H1 (cell line): ENCODE measurements around the gene SEMA6D. TPM values are rescaled to one million over a fixed set of nuclear protein-coding genes. Genes with fewer than 3 reads are reported as not detected.

Experiments used
- CTCF ChIA-PET: fragments of 300-600 bp; sonication (Branson Sonifier 250); formaldehyde crosslinking; loops from one replicate; lab custom pipeline; 2021; ENCODE audit not compliant: partially characterized antibody; lab: Charles Lee
- POLR2A ChIA-PET: fragments of 300-600 bp; sonication (Branson Sonifier 250); formaldehyde crosslinking; loops from one replicate; lab custom pipeline; 2021; ENCODE audit warnings: inconsistent platforms; ENCODE audit not compliant: partially characterized antibody; lab: Charles Lee
- DNase-seq, 2 experiments: peaks; one replicate each; pipeline versions ENCODE4 v3.0.0 to v3.0.0-alpha.2; 2010 to 2022; ENCODE audit warnings: low spot score in 2 of 2, low read depth in 1 of 2, mixed read lengths in 1 of 2
- FAIRE-seq: peaks from 2 replicates; lab custom pipeline; 2011; peaks lifted over from hg19 to GRCh38; lab: Jason Lieb, UNC
- H2AFZ ChIP-seq: 2 replicates; pipeline ENCODE4 v1.8.1; 2012; ENCODE audit warnings: low read length, inconsistent platforms
- H2AK5ac ChIP-seq: 2 replicates; pipeline ENCODE4 v1.6.1; 2013; ENCODE audit warnings: low read depth, low read length
- H2BK120ac ChIP-seq: replicated peaks from 2 replicates; pipeline ENCODE3; 2013; ENCODE audit warnings: low read depth, low read length, inconsistent platforms
- H2BK12ac ChIP-seq: 2 replicates; pipeline ENCODE4 v1.6.1; 2013; ENCODE audit warnings: low read depth, low read length
- H2BK15ac ChIP-seq: 2 replicates; pipeline ENCODE4 v1.6.1; 2013; ENCODE audit warnings: low read length
- H2BK20ac ChIP-seq: 2 replicates; pipeline ENCODE4 v1.6.1; 2013; ENCODE audit warnings: low read length
- H2BK5ac ChIP-seq: 2 replicates; pipeline ENCODE4 v1.6.1; 2013; ENCODE audit warnings: low read depth, low read length
- H3K14ac ChIP-seq: 2 replicates; pipeline ENCODE4 v1.6.1; 2013; ENCODE audit warnings: inconsistent platforms; ENCODE audit not compliant: insufficient read length
- H3K18ac ChIP-seq: 2 replicates; pipeline ENCODE4 v1.6.1; 2013; ENCODE audit warnings: low read length; ENCODE audit errors: extremely low read depth
- H3K23ac ChIP-seq: 2 replicates; pipeline ENCODE4 v1.6.1; 2013; ENCODE audit warnings: inconsistent platforms; ENCODE audit not compliant: insufficient read length
- H3K23me2 ChIP-seq: 2 replicates; pipeline ENCODE4 v1.6.1; 2013; ENCODE audit warnings: low read depth, low read length
- H3K27ac ChIP-seq: 2 replicates; pipeline ENCODE4 v1.6.1; 2011; ENCODE audit warnings: low read depth, low read length, inconsistent platforms
- H3K27me3 ChIP-seq, 4 experiments: replicated peaks in 1 of 4; 1 replicate in 1 of 4; 2 replicates in 3 of 4; pipeline versions ENCODE4 v1.6.1 to v1.8.1; 2011 to 2013; ENCODE audit warnings: low read length in 3 of 4, mild to moderate bottlenecking in 3 of 4, inconsistent platforms in 2 of 4, mixed read lengths in 2 of 4, moderate library complexity in 1 of 4; ENCODE audit not compliant: control insufficient read depth in 3 of 4, insufficient read depth in 3 of 4; ENCODE audit errors: extremely low read depth in 1 of 4
- H3K36me3 ChIP-seq, 4 experiments: 2 replicates each; pipeline versions ENCODE4 v1.6.1 to v1.8.1; 2011 to 2013; ENCODE audit warnings: mild to moderate bottlenecking in 4 of 4, low read length in 3 of 4, moderate library complexity in 2 of 4, control low read depth in 1 of 4, inconsistent platforms in 1 of 4; ENCODE audit not compliant: insufficient read depth in 4 of 4, control insufficient read depth in 2 of 4
- H3K4ac ChIP-seq: replicated peaks from 2 replicates; pipeline ENCODE3; 2013; ENCODE audit warnings: low read length, low read depth, mixed read lengths, inconsistent platforms; ENCODE audit not compliant: insufficient read length
- H3K4me1 ChIP-seq, 4 experiments: replicated peaks in 1 of 4; 1 replicate in 1 of 4; 2 replicates in 3 of 4; pipeline versions ENCODE4 v1.6.1 to v1.8.1; 2011 to 2013; ENCODE audit warnings: low read length in 3 of 4, inconsistent platforms in 2 of 4, mixed read lengths in 1 of 4; ENCODE audit not compliant: insufficient read depth in 4 of 4, control insufficient read depth in 3 of 4
- H3K4me2 ChIP-seq, 2 experiments: 2 replicates each; pipeline versions ENCODE4 v1.6.1 to v1.8.1; 2011 to 2013; ENCODE audit warnings: low read depth in 2 of 2, low read length in 2 of 2, control low read depth in 1 of 2, inconsistent platforms in 1 of 2, mild to moderate bottlenecking in 1 of 2; ENCODE audit not compliant: insufficient read depth in 1 of 2
- H3K4me3 ChIP-seq, 4 experiments: fragments of 200-600, 300-600 bp in 1 of 4; sonication (generic), shearing (Covaris generic), sonication (Bioruptor Twin) in 1 of 4; 2 replicates each; pipeline versions ENCODE4 v1.5.1 to v1.8.1; 2011 to 2016; ENCODE audit warnings: low read length in 4 of 4, low read depth in 3 of 4, control low read depth in 2 of 4, inconsistent platforms in 2 of 4, mild to moderate bottlenecking in 2 of 4, mixed read lengths in 1 of 4, moderate library complexity in 1 of 4; ENCODE audit not compliant: insufficient read depth in 2 of 4; ENCODE audit errors: extremely low read depth in 1 of 4
- H3K56ac ChIP-seq: replicated peaks from 2 replicates; pipeline ENCODE3; 2013; ENCODE audit warnings: low read depth, mild to moderate bottlenecking, mixed read lengths, low read length, inconsistent platforms; ENCODE audit not compliant: insufficient read length
- H3K79me1 ChIP-seq: 2 replicates; pipeline ENCODE4 v1.6.1; 2013; ENCODE audit warnings: low read depth, low read length, control low read depth
- H3K79me2 ChIP-seq, 2 experiments: 2 replicates each; pipeline versions ENCODE4 v1.6.1 to v1.8.1; 2012 to 2013; ENCODE audit warnings: low read length in 2 of 2, mild to moderate bottlenecking in 2 of 2, inconsistent platforms in 1 of 2; ENCODE audit not compliant: insufficient read depth in 2 of 2, control insufficient read depth in 1 of 2
- H3K9ac ChIP-seq, 4 experiments: replicated peaks in 1 of 4; 1 replicate in 1 of 4; 2 replicates in 3 of 4; pipeline versions ENCODE4 v1.6.1 to v1.8.1; 2011 to 2013; ENCODE audit warnings: low read depth in 3 of 4, low read length in 3 of 4, control low read depth in 2 of 4, mild to moderate bottlenecking in 2 of 4, moderate library complexity in 2 of 4, inconsistent platforms in 1 of 4; ENCODE audit errors: extremely low read depth in 1 of 4
- H3K9me3 ChIP-seq, 2 experiments: 2 replicates each; pipeline versions ENCODE4 v1.6.1 to v1.8.1; 2012 to 2013; ENCODE audit warnings: mild to moderate bottlenecking in 2 of 2, moderate library complexity in 2 of 2, control low read depth in 1 of 2, inconsistent platforms in 1 of 2, low read depth in 1 of 2, low read length in 1 of 2, mixed read lengths in 1 of 2; ENCODE audit not compliant: insufficient read depth in 2 of 2
- H4K20me1 ChIP-seq, 2 experiments: replicated peaks in 1 of 2; 2 replicates each; pipeline versions ENCODE3 to v1.8.1; 2011 to 2013; ENCODE audit warnings: inconsistent platforms in 2 of 2, low read length in 2 of 2, mild to moderate bottlenecking in 1 of 2; ENCODE audit not compliant: insufficient read depth in 2 of 2, control insufficient read depth in 1 of 2
- H4K5ac ChIP-seq: 2 replicates; pipeline ENCODE4 v1.6.1; 2013; ENCODE audit warnings: low read length, low read depth, mixed read lengths, inconsistent platforms; ENCODE audit not compliant: insufficient read length
- H4K8ac ChIP-seq: 2 replicates; pipeline ENCODE4 v1.8.0; 2013; ENCODE audit warnings: mild to moderate bottlenecking, moderate library complexity, low read length, inconsistent platforms; ENCODE audit not compliant: insufficient read depth; ENCODE audit errors: extremely low read depth
- H4K91ac ChIP-seq: replicated peaks from 2 replicates; pipeline ENCODE3; 2013; ENCODE audit warnings: low read length, mixed read lengths, inconsistent platforms; ENCODE audit not compliant: insufficient read length
- CREB1 ChIP-seq: IDR thresholded peaks from 2 replicates; pipeline ENCODE4 v1.6.1; 2012; ENCODE audit warnings: inconsistent platforms
- CTBP2 ChIP-seq: IDR thresholded peaks from 2 replicates; pipeline ENCODE4 v1.7.0; 2011; ENCODE audit warnings: borderline replicate concordance, mild to moderate bottlenecking, moderate library complexity, mixed read lengths, low read length; ENCODE audit not compliant: insufficient read depth, insufficient read length
- FOSL1 ChIP-seq: IDR thresholded peaks from 2 replicates; pipeline ENCODE4 v1.6.1; 2011; ENCODE audit warnings: mild to moderate bottlenecking, low read depth, low read length, moderate library complexity; ENCODE audit not compliant: insufficient read depth
- GTF2F1 ChIP-seq: IDR thresholded peaks from 2 replicates; pipeline ENCODE4 v1.6.1; 2012; ENCODE audit warnings: low read depth, low read length, improper control_type of control experiment, borderline replicate concordance
- KDM1A ChIP-seq: fragments of 200-600, 300-600 bp; sonication (generic); IDR thresholded peaks from 2 replicates; pipeline ENCODE4 v1.7.1; 2016; ENCODE audit warnings: mild to moderate bottlenecking, low read length, borderline replicate concordance
- NANOG ChIP-seq: IDR thresholded peaks from 2 replicates; pipeline ENCODE4 v1.6.1; 2011; ENCODE audit warnings: low read length, low read depth, mild to moderate bottlenecking, inconsistent platforms; ENCODE audit not compliant: insufficient read depth, poor library complexity, severe bottlenecking
- NRF1 ChIP-seq: IDR thresholded peaks from 2 replicates; pipeline ENCODE4 v1.6.1; 2011; ENCODE audit warnings: mild to moderate bottlenecking, low read depth, low read length, improper control_type of control experiment
- RBBP5 ChIP-seq: IDR thresholded peaks from 2 replicates; pipeline ENCODE4 v1.7.1; 2012; ENCODE audit warnings: low read depth, mild to moderate bottlenecking, inconsistent platforms, low read length, moderate library complexity, borderline replicate concordance
- SIN3A ChIP-seq, 2 experiments: IDR thresholded peaks in 1 of 2; conservative IDR thresholded peaks in 1 of 2; 2 replicates each; pipeline ENCODE4 v1.6.1; 2011 to 2012; ENCODE audit warnings: low read length in 2 of 2, improper control_type of control experiment in 1 of 2, low read depth in 1 of 2, mild to moderate bottlenecking in 1 of 2
- SIRT6 ChIP-seq: IDR thresholded peaks from one replicate; pipeline ENCODE4 v1.7.1; 2012; ENCODE audit warnings: low read length, inconsistent platforms
- SP2 ChIP-seq: IDR thresholded peaks from 2 replicates; pipeline ENCODE4 v1.6.1; 2012; ENCODE audit warnings: mild to moderate bottlenecking, low read length, inconsistent platforms
- YY1 ChIP-seq: IDR thresholded peaks from 2 replicates; pipeline ENCODE4 v1.6.1; 2011; ENCODE audit warnings: low read depth, mild to moderate bottlenecking, low read length
- WGBS, 2 experiments: shearing (Covaris generic) in 1 of 2; methylation state at CpG; one replicate each; pipeline versions ENCODE4 v1.1.6 to v1.1.7; 2013 to 2015; ENCODE audit warnings: low lambda C conversion rate in 2 of 2, mixed read lengths in 2 of 2, inconsistent platforms in 1 of 2, low coverage in 1 of 2, missing lambda C conversion rate in 1 of 2; ENCODE audit not compliant: insufficient replicate concordance in 2 of 2, insufficient coverage in 1 of 2, insufficient read length in 1 of 2; ENCODE audit errors: extremely low coverage in 1 of 2, missing lambda C conversion rate in 1 of 2; 5-methylcytosine and 5-hydroxymethylcytosine counted together
- polyA plus RNA-seq, 7 experiments: library from polyadenylated mRNA; depleted of rRNA in 3 of 7; stranded (reverse) in 5 of 7; unstranded in 2 of 7; fragments of >200 nt in 5 of 7; fragments of 200-250 nt in 2 of 7; gene quantifications; 1 replicate in 5 of 7; 2 replicates in 1 of 7; 4 replicates in 1 of 7; pipeline versions ENCODE4 v1.2.1 to v1.2.3, GENCODE V29; 2011 to 2013; ENCODE audit warnings: missing spikeins in 2 of 7, mixed read lengths in 2 of 7
- total RNA-seq: library from RNA; stranded (reverse); fragmentation: NEBNext Ultra II Directional; extraction: Animal tissue kit (Norgen Biotek cat#: 25700); gene quantifications from 2 replicates; pipeline ENCODE4 v1.2.1, GENCODE V29; 2021

The SEMA6D gene
- total and polyA plus RNA-seq, 2 of the 8 experiments (the other 6 are each of a cell fraction or from before 2014, with no cell fraction given): 2.2 to 3.8 TPM

GRCh38 chr15:47682661-47683060 lies 34.6 kb upstream of the SEMA6D start:
- no peak overlapping the region for H3K23ac ChIP-seq
- H3K18ac ChIP-seq: no peak overlapping the region
- DNase-seq (no peak), FAIRE-seq (no peak)
- no peak overlapping the region for H2AFZ ChIP-seq
- H2BK20ac ChIP-seq: no peak overlapping the region
- H3K79me1 ChIP-seq: no peaks in the 10 kb centered on the region
- no peak overlapping the region for H3K4me2 ChIP-seq
- no peaks in the 10 kb centered on the region for H3K36me3 ChIP-seq
- no peak overlapping the region for H3K4ac ChIP-seq
- ChIA-PET POLR2A (no interaction called here), CTCF (interaction anchor here (1.3 kb wide), 1 partner anchor 132 kb away, joined by 3 read pairs; no protein-coding TSS in a partner anchor)
- no peak overlapping the region for H4K8ac ChIP-seq
- no peak overlapping the region for H3K14ac ChIP-seq
- no peak overlapping the region for H3K4me3 ChIP-seq
- no peaks in the 10 kb centered on the region for H3K27me3 ChIP-seq
- no peak overlapping the region for H2BK12ac ChIP-seq
- no peaks in the 10 kb centered on the region for H4K20me1 ChIP-seq
- no peak overlapping the region for H4K91ac ChIP-seq
- no peak overlapping the region for H3K9ac ChIP-seq
- H3K56ac ChIP-seq: no peak overlapping the region
- H3K4me1 ChIP-seq: no peaks in the 10 kb centered on the region
- H3K27ac ChIP-seq: no peak overlapping the region
- WGBS, 2 experiments: 89% methylated on average over 4 of the region's 4 CpGs; no CpG with 5 or more reads in 1 of the 2 experiments
- no peak overlapping the region for H2BK5ac ChIP-seq
- no peak overlapping the region for H4K5ac ChIP-seq
- no peaks in the 10 kb centered on the region for H3K23me2 ChIP-seq
- TF ChIP-seq CREB1 (no peak), SP2 (no peak), SIRT6 (no peak), RBBP5 (no peak), NANOG (no peak), KDM1A (no peak), GTF2F1 (no peak), CTBP2 (no peak), FOSL1 (no peak), NRF1 (no peak), SIN3A (conservative IDR thresholded peaks at IDR 0.05 in 1 of 2, IDR thresholded peaks at IDR 0.05 in 1 of 2; ENCODE audit: low read depth in 1 of 2, low read length in 2 of 2) (no peak), YY1 (no peak)
- H3K79me2 ChIP-seq: no peaks in the 10 kb centered on the region
- no peaks in the 10 kb centered on the region for H3K9me3 ChIP-seq
- no peak overlapping the region for H2BK120ac ChIP-seq
- no peak overlapping the region for H2BK15ac ChIP-seq
- H2AK5ac ChIP-seq: no peak overlapping the region
